GM12891 (cell line): ENCODE measurements around the gene TMPRSS2.
A peak's percentile ranks its signal among the peaks of the same experiment; 100 is the strongest.

Experiments used
- DNase-seq: peaks from one replicate; pipeline ENCODE4 v3.0.0; 2011; ENCODE audit warnings: low spot score; ENCODE audit not compliant: insufficient read length
- FAIRE-seq: peaks from 2 replicates; lab custom pipeline; 2011; peaks lifted over from hg19 to GRCh38; lab: Jason Lieb, UNC
- PAX5 ChIP-seq: IDR thresholded peaks from 2 replicates; pipeline ENCODE4 v1.6.1; 2011; ENCODE audit warnings: low read length, moderate library complexity, mild to moderate bottlenecking; ENCODE audit not compliant: insufficient read depth, severe bottlenecking
- POLR2A ChIP-seq: IDR thresholded peaks from 2 replicates; pipeline ENCODE4 v1.6.1; 2011; ENCODE audit warnings: low read depth, low read length, control low read depth
- POLR2AphosphoS5 ChIP-seq: IDR thresholded peaks from 2 replicates; pipeline ENCODE4 v1.6.1; 2011; ENCODE audit warnings: low read depth, low read length, control low read depth
- POU2F2 ChIP-seq: IDR thresholded peaks from 2 replicates; pipeline ENCODE4 v1.6.1; 2011; ENCODE audit warnings: low read depth, mild to moderate bottlenecking, control low read depth, low read length, moderate library complexity
- SPI1 ChIP-seq: IDR thresholded peaks from 2 replicates; pipeline ENCODE4 v1.6.1; 2011; ENCODE audit warnings: low read depth, low read length, control low read depth
- TAF1 ChIP-seq: IDR thresholded peaks from 2 replicates; pipeline ENCODE4 v1.6.1; 2011; ENCODE audit warnings: low read depth, low read length, control low read depth

TMPRSS2 gene

DNA sequence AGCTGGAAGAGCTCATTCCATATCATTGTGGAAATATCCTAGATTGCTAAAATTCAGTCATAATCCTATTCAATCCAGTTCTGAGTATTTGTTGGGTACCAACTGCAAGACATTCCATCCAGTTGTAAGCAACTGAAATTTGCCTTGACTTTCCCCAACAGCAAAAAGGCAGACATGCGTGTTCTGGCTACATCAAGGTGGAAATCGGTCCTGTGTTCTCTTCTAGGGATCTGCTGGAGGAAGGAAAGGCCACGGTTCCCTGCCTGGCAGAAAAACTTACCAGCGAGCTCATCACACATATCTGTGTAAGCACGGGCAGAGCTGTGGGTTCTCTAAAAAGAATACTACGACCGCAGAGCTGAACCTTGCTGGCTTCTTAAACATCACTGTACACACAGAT lies 64.4 kb downstream of the TMPRSS2 start:
- 0 out of 2 replicates have a peak, but pooled peaks have one; percentile 62 for TF ChIP-seq POLR2AphosphoS5
- no peak for TF ChIP-seq TAF1
- no peak for FAIRE-seq
- no peak for DNase-seq

GRCh38 chr21:41442481-41443186 lies 65.3 kb downstream of the TMPRSS2 start:
- DNase-seq (no peak), FAIRE-seq (peak; percentile 16)
- peak; percentile 61; the same call in 1 of the 2 replicates for TF ChIP-seq POLR2A
- no peak for TF ChIP-seq PAX5
- peak; percentile 17; the same call in 1 of the 2 replicates for TF ChIP-seq POLR2AphosphoS5

GRCh38 chr21:41441546-41441945 lies 66.4 kb downstream of the TMPRSS2 start:
- TF ChIP-seq POU2F2: no peak
- TF ChIP-seq POLR2AphosphoS5: 0 out of 2 replicates have a peak, but pooled peaks have one; percentile 53
- no peak for TF ChIP-seq PAX5
- DNase-seq (no peak), FAIRE-seq (no peak)

DNA sequence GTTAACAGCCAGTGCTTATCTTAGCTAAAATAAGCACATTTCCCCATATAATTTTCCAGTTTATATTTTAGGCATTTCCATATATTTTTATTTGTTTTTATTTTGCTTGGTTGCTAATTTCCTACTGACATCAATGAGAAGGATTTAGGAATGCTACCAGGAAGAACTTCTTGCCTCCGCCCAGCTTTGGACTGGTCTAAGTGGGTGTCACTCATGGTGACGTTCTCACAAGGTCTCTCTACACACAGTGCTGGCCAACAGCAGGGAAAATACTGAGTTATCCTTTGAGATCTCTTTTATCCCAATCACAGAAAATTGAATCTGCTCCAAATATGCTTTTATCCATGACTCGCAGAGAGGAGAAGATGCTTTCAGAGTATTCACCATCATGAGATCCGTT lies 68.7 kb downstream of the TMPRSS2 start:
- no peak for DNase-seq
- TF ChIP-seq POLR2AphosphoS5 (peak; percentile 18; the same call in 1 of the 2 replicates), POLR2A (no peak; the same call in 1 of the 2 replicates)
- no peak for FAIRE-seq

- TF ChIP-seq PAX5 (no peak), SPI1 (no peak), POLR2A (peak; percentile 17; the same call in 1 of the 2 replicates), POLR2AphosphoS5 (no peak; the same call in 1 of the 2 replicates)
- FAIRE-seq: no peak
- DNase-seq: no peak
Observed at GRCh38 chr21:41438425-41439113, 69.4 kb downstream of the TMPRSS2 start.

GRCh38 chr21:41437729-41438128 lies 70.2 kb downstream of the TMPRSS2 start:
- TF ChIP-seq POLR2AphosphoS5 (no peak), POLR2A (no peak; the same call in 1 of the 2 replicates), SPI1 (no peak)
- FAIRE-seq (peak; percentile 64), DNase-seq (no peak)

- DNase-seq: no peak
- FAIRE-seq: no peak
- no peak for TF ChIP-seq POLR2A
- TF ChIP-seq PAX5: no peak
- TF ChIP-seq POLR2AphosphoS5: no peak; the same call in 1 of the 2 replicates
- no peak for TF ChIP-seq SPI1
- TF ChIP-seq POU2F2: no peak
- no peak for TF ChIP-seq TAF1
Observed at GRCh38 chr21:41435706-41436105, 72.3 kb downstream of the TMPRSS2 start.

DNA sequence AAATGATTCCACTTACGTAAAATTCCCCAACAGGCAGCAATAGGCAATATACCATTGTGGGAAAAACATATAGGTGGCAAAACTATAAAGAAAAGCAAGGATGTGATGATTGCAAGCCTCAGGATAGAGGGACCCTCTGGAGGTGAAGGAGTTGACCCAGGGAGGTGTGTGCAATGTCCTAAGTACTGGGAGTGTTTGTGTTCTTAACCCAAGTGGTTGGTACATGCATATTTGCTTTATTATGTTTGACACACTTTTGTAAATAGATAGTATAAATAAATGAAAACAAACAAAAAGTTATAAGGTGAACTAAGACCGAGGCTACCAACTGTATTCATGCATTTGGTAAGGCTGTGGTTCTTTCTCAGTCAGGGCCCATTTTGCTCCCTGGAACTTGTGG lies 74.4 kb downstream of the TMPRSS2 start:
- FAIRE-seq: peak; percentile 31
- no peak for DNase-seq
- no peak for TF ChIP-seq SPI1
- TF ChIP-seq POLR2A: peak; percentile 52; the same call in 1 of the 2 replicates

- FAIRE-seq (peak; percentile 48), DNase-seq (no peak)
- TF ChIP-seq POU2F2: no peak
- TF ChIP-seq SPI1: no peak
- no peak for TF ChIP-seq PAX5
- no peak for TF ChIP-seq TAF1
- no peak for TF ChIP-seq POLR2AphosphoS5
- no peak; the same call in 1 of the 2 replicates for TF ChIP-seq POLR2A
Observed at GRCh38 chr21:41432562-41433460, 75.1 kb downstream of the TMPRSS2 start.

- no peak for TF ChIP-seq POU2F2
- TF ChIP-seq POLR2A: peak; percentile 54
- peak; percentile 45 for TF ChIP-seq POLR2AphosphoS5
- peak; percentile 94 for TF ChIP-seq PAX5
- no peak for TF ChIP-seq TAF1
- TF ChIP-seq SPI1: no peak
- FAIRE-seq: peak; percentile 82
- DNase-seq: peak; percentile 32
Observed at GRCh38 chr21:41431788-41432548, 76.0 kb downstream of the TMPRSS2 start.
